Loucy (cell line): ENCODE measurements around the gene GLG1.
"Not testable (repeated sequence)": the region's sequence is repeated elsewhere in the genome, so short reads cannot be mapped to it uniquely, and the experiment has no call there.

Experiments used
- H2AFZ ChIP-seq: fragments of 200-600 bp; sonication (generic); 2 replicates; pipeline ENCODE4 v1.6.0; 2016; ENCODE audit warnings: antibody characterized with exemption, mild to moderate bottlenecking, low read length, moderate library complexity
- H3F3A ChIP-seq: fragments of 200-600 bp; 2 replicates; pipeline ENCODE4 v1.6.0; 2016; ENCODE audit warnings: antibody characterized with exemption, low read depth, mild to moderate bottlenecking
- H3K27me3 ChIP-seq: fragments of 200-600 bp; sonication (generic); 2 replicates; pipeline ENCODE4 v1.6.1; 2014; ENCODE audit warnings: low read length, mild to moderate bottlenecking; ENCODE audit not compliant: insufficient read depth, poor library complexity, severe bottlenecking
- H3K36me3 ChIP-seq: fragments of 200-600 bp; sonication (generic); 2 replicates; pipeline ENCODE4 v1.6.1; 2016; ENCODE audit warnings: low read length; ENCODE audit not compliant: insufficient read depth
- H3K4me1 ChIP-seq: fragments of 200-600 bp; sonication (generic); 2 replicates; pipeline ENCODE4 v1.5.1; 2014; ENCODE audit warnings: low read length, mild to moderate bottlenecking; ENCODE audit not compliant: insufficient read depth, poor library complexity, severe bottlenecking
- H3K4me2 ChIP-seq: fragments of 200-600 bp; sonication (generic); 2 replicates; pipeline ENCODE4 v1.6.0; 2014; ENCODE audit warnings: antibody characterized with exemption, low read length, low read depth, mild to moderate bottlenecking; ENCODE audit not compliant: poor library complexity, severe bottlenecking
- H3K4me3 ChIP-seq: fragments of 200-600 bp; sonication (generic); 2 replicates; pipeline ENCODE4 v1.5.1; 2014; ENCODE audit warnings: low read length, mild to moderate bottlenecking, mixed read lengths; ENCODE audit not compliant: poor library complexity, severe bottlenecking
- H3K79me2 ChIP-seq: fragments of 200-600 bp; sonication (generic); 2 replicates; pipeline ENCODE4 v1.6.1; 2014; ENCODE audit warnings: low read length; ENCODE audit not compliant: insufficient read depth
- H3K9ac ChIP-seq: fragments of 200-600 bp; sonication (generic); 2 replicates; pipeline ENCODE4 v1.6.0; 2014; ENCODE audit warnings: mild to moderate bottlenecking, low read depth, low read length, moderate library complexity; ENCODE audit not compliant: poor library complexity, severe bottlenecking
- H3K9me2 ChIP-seq: fragments of 200-600 bp; sonication (generic); replicated peaks from 2 replicates; pipeline ENCODE4 v1.6.1; 2016; ENCODE audit warnings: low read depth, low read length, mixed read lengths
- H3K9me3 ChIP-seq: fragments of 200-600 bp; sonication (generic); 2 replicates; pipeline ENCODE4 v1.6.1; 2014; ENCODE audit warnings: mild to moderate bottlenecking, antibody characterized with exemption, low read length, low read depth; ENCODE audit not compliant: insufficient read depth
- H4K20me1 ChIP-seq: fragments of 200-600 bp; sonication (generic); 2 replicates; pipeline ENCODE4 v1.6.0; 2014; ENCODE audit warnings: antibody characterized with exemption, low read length, mild to moderate bottlenecking; ENCODE audit not compliant: insufficient read depth, poor library complexity, severe bottlenecking
- EZH2phosphoT487 ChIP-seq: fragments of 200-600 bp; IDR thresholded peaks from 2 replicates; pipeline ENCODE4 v1.6.1; 2018; ENCODE audit warnings: antibody characterized with exemption, mild to moderate bottlenecking, moderate library complexity, borderline replicate concordance
- TF ChIP-seq, protein P1 (sequence below): fragments of 200-600 bp; sonication (generic); conservative IDR thresholded peaks from 2 replicates; pipeline ENCODE4 v1.5.1; 2014; ENCODE audit warnings: mild to moderate bottlenecking, antibody characterized with exemption, low read length

Gene GLG1

DNA sequence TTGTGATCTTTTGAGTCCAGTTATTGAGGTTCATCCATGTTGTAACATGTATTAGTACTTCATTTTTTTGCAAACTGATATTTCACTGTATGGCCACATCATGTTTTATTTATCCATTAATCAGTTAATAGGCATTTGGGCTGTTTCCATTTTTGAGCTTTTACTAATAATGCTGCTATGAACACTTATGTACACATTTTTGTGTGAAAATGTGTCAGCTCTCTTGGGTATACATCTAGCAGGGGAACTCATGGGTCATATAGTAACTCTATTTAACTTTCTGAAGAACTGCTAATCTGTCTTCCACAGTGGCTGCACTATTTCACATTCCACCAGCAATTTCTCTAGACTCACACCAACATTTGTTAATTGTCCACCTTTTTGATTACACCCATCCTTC lies 82.0 kb downstream of the GLG1 start:
- no peak overlapping the region for H3K4me3 ChIP-seq
- H3K27me3 ChIP-seq: no peaks in the 10 kb centered on the region
- TF ChIP-seq, protein P1, sequence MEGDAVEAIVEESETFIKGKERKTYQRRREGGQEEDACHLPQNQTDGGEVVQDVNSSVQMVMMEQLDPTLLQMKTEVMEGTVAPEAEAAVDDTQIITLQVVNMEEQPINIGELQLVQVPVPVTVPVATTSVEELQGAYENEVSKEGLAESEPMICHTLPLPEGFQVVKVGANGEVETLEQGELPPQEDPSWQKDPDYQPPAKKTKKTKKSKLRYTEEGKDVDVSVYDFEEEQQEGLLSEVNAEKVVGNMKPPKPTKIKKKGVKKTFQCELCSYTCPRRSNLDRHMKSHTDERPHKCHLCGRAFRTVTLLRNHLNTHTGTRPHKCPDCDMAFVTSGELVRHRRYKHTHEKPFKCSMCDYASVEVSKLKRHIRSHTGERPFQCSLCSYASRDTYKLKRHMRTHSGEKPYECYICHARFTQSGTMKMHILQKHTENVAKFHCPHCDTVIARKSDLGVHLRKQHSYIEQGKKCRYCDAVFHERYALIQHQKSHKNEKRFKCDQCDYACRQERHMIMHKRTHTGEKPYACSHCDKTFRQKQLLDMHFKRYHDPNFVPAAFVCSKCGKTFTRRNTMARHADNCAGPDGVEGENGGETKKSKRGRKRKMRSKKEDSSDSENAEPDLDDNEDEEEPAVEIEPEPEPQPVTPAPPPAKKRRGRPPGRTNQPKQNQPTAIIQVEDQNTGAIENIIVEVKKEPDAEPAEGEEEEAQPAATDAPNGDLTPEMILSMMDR: no peak
- no peak for TF ChIP-seq EZH2phosphoT487
- H3K9me3 ChIP-seq: no peaks in the 10 kb centered on the region
- H3F3A ChIP-seq: no peaks in the 10 kb centered on the region
- H3K9ac ChIP-seq: no peak overlapping the region
- H3K4me1 ChIP-seq: no peaks in the 10 kb centered on the region
- no peak overlapping the region for H2AFZ ChIP-seq
- no peaks in the 10 kb centered on the region for H3K79me2 ChIP-seq
- H3K36me3 ChIP-seq: peaks cover 15% of the 10 kb centered on the region
- H3K9me2 ChIP-seq: no peaks in the 10 kb centered on the region
- H3K4me2 ChIP-seq: no peak overlapping the region
- H4K20me1 ChIP-seq: no peaks in the 10 kb centered on the region

DNA sequence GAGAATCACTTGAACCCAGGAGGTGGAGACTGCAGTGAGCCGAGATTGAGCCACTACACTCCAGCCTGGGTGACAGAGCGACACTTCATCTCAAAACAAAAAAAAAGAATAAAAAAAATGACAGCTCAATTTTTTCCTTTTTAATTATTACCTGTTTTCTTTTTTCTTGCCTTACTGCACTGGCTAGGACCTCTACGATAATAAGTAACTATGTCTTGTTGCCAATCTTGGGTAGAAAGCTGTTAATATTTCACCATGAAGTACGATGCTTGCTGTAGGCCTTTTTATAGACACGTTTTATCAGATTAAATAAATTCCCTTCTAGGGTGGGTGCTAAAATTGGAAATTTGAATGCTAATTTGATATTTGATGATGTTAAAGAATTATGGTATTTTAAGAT lies 82.8 kb downstream of the GLG1 start:
- Histone ChIP-seq H3K27me3 (no peaks in the 10 kb centered on the region), H2AFZ (no peak overlapping the region), H3K36me3 (peaks cover 15% of the 10 kb centered on the region), H3K9me3 (no peaks in the 10 kb centered on the region), H3K4me3 (no peak overlapping the region), H3K9me2 (no peaks in the 10 kb centered on the region), H3F3A (no peaks in the 10 kb centered on the region), H3K79me2 (no peaks in the 10 kb centered on the region), H3K4me2 (no peak overlapping the region), H3K9ac (no peak overlapping the region), H4K20me1 (no peaks in the 10 kb centered on the region), H3K4me1 (no peaks in the 10 kb centered on the region)
- TF ChIP-seq, protein P1: no peak
- no peak for TF ChIP-seq EZH2phosphoT487

DNA sequence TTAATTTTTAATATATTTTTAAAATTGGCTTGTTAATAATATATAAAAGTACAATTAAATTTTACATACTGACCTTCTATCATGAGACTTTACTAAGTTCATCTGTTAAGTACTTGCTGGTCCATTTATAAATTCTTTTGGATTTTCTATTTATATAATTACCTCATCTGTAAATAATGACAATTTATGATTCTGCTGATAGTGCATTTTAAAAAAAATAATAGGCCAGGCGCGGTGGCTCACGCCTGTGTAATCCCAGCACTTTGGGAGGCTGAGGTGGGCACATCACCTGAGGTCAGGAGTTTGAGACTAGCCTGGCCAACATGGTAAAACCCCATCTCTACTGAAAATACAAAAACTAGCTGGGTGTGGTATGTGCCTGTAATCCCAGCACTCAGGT lies 83.2 kb downstream of the GLG1 start:
- H3K9me3 ChIP-seq, H3K4me1 ChIP-seq, H3K27me3 ChIP-seq, H3K4me3 ChIP-seq, H2AFZ ChIP-seq, H3F3A ChIP-seq, H3K79me2 ChIP-seq, H3K9me2 ChIP-seq, H3K4me2 ChIP-seq, H3K9ac ChIP-seq, H4K20me1 ChIP-seq: not testable (repeated sequence)
- H3K36me3 ChIP-seq: peaks cover 15% of the 10 kb centered on the region

DNA sequence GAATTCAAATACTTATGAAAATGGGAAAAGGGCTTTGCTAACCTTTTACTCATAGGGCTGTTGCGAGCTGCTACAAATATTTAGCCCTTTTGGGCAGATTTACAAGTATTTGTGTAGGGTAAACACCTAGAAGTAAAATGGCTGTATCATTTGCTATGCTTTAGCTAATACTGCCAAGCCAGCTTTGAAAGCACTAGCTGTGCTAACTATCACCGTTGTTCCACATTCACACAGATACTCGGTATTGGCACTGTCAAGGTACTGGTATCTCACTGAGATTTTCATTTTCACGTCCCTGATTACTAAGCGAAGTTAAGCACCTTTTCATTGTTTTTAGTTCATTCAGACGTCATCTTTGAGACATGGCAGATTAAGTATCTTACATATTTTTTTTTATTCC lies 84.8 kb downstream of the GLG1 start:
- Histone ChIP-seq H3K4me3 (no peak overlapping the region), H3K79me2 (no peaks in the 10 kb centered on the region), H2AFZ (no peak overlapping the region), H3K4me1 (no peaks in the 10 kb centered on the region), H3K9me3 (no peaks in the 10 kb centered on the region), H3K9me2 (no peaks in the 10 kb centered on the region), H3K36me3 (peaks cover 15% of the 10 kb centered on the region), H3K4me2 (no peak overlapping the region), H3K9ac (no peak overlapping the region), H3F3A (no peaks in the 10 kb centered on the region), H4K20me1 (no peaks in the 10 kb centered on the region), H3K27me3 (no peaks in the 10 kb centered on the region)
- no peak for TF ChIP-seq EZH2phosphoT487
- TF ChIP-seq, protein P1: no peak
